BJ (cell line): Measurements from ENCODE around the gene ZNF791. TPM values are rescaled to one million over a fixed set of nuclear protein-coding genes. Genes with fewer than 3 reads are reported as not detected.
"Not testable (repeated sequence)": the region's sequence is repeated elsewhere in the genome, so short reads cannot be mapped to it uniquely, and the experiment has no call there.

Source experiments
- CTCF ChIA-PET: fragments of 350-600 bp; formaldehyde crosslinking; extraction: SDS; loops from one replicate; lab custom pipeline; 2021; ENCODE audit warnings: antibody characterized with exemption, inconsistent platforms; lab: Yijun Ruan, JAX
- POLR2A ChIA-PET: fragments of 300-600 bp; sonication (Branson Sonifier 250); formaldehyde crosslinking; extraction: SDS; loops from one replicate; lab custom pipeline; 2021; ENCODE audit warnings: antibody characterized with exemption; lab: Charles Lee
- DNase-seq: peaks from one replicate; pipeline ENCODE4 v3.0.0-alpha.2; 2011; ENCODE audit warnings: low read depth
- H3K27me3 ChIP-seq: 2 replicates; pipeline ENCODE4 v1.6.0; 2011; ENCODE audit warnings: low read length; ENCODE audit not compliant: control insufficient read depth, insufficient read depth
- H3K36me3 ChIP-seq: 2 replicates; pipeline ENCODE4 v1.5.1; 2011; ENCODE audit warnings: low read length; ENCODE audit not compliant: control insufficient read depth, insufficient read depth
- H3K4me3 ChIP-seq: 2 replicates; pipeline ENCODE4 v1.5.1; 2011; ENCODE audit warnings: low read depth, mild to moderate bottlenecking, control low read depth, low read length
- polyA minus RNA-seq: library from RNA; depleted of rRNA, polyadenylated mRNA; stranded (reverse); fragments of >200 nt; gene quantifications from 2 replicates; pipeline ENCODE4 v1.2.3, GENCODE V29; 2011; rRNA and poly(A)+ RNA removed
- polyA plus RNA-seq: library from polyadenylated mRNA; depleted of rRNA; stranded (reverse); fragments of >200 nt; gene quantifications from 2 replicates; pipeline ENCODE4 v1.2.3, GENCODE V29; 2011; rRNA removed
- TF ChIP-seq, protein P1 (sequence below): IDR thresholded peaks from 2 replicates; pipeline ENCODE4 v1.5.1; 2011; ENCODE audit warnings: low read depth, mild to moderate bottlenecking, control low read depth, inconsistent platforms, low read length, moderate library complexity; ENCODE audit not compliant: insufficient read depth

ZNF791 gene
- polyA plus RNA-seq (7.7 and 10.5 TPM in 2 replicates), polyA minus RNA-seq (7.0 and 11.4 TPM in 2 replicates)

DNA sequence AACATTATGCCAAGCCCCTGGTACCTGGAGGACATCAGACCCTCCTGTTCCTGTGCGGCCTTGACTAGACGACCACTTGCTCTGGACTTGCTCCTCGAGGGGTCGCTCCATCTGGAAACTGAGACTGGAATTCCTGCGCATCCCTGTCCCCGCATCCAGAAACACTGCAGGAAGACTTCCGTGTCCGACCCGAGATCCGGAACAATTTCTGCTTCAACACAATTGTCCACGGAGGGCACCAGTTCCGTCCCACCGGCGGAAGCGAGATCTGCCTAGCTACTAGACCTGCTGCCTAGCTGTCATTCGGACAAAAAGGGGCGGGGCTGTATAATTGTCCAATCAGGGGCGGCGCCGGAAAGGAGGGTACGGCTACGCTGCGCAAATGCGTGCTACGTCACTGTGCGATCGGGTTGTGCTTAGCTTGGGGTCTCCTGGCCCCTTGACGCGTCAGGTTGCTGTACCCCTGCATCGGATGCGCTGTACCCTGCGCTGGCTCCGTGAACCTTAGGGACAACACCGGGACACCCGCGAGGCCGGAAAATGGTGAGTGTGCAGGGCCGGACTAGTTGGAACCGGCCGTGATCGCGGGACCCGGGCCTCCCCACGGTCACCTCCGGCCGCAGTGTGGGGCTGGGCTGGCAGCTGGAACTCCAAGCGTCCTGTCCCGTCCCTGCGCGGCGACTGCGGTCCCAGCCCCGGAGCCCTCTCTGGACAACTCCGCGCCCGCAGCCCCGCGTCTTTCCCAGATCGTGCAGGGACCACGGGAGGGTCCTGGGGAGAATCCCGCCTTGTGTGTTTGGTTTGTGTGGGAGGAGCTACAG is at the start of gene ZNF791, which contains the start of gene ZNF490:
Gene ZNF791 (plus strand): TSS at position 381 of the 821 bp plus-strand sequence. CDS start 160 bp downstream, at position 541.
Gene ZNF490 (minus strand): TSS at position 274 of the 821 bp plus-strand sequence. CDS start 133 bp downstream, at position 141.
- H3K27me3 ChIP-seq = no peaks in the 10 kb centered on the region
- peaks cover 5% of the 10 kb centered on the region for H3K36me3 ChIP-seq
- ChIA-PET POLR2A (interaction anchor here (0.7 kb wide), 1 partner anchor 25 kb away, joined by 4 read pairs; no protein-coding TSS in a partner anchor), CTCF (interaction anchor here (0.6 to 1.7 kb wide), 8 partner anchors 10 to 1878 kb away, joined by 3 to 5 read pairs (median 3); partner anchors contain the start of gene RNASEH2A)
- H3K4me3 ChIP-seq = peak within 1 kb of the TSS; percentile 82
- peak; percentile 85 for DNase-seq
- TF ChIP-seq, protein P1, sequence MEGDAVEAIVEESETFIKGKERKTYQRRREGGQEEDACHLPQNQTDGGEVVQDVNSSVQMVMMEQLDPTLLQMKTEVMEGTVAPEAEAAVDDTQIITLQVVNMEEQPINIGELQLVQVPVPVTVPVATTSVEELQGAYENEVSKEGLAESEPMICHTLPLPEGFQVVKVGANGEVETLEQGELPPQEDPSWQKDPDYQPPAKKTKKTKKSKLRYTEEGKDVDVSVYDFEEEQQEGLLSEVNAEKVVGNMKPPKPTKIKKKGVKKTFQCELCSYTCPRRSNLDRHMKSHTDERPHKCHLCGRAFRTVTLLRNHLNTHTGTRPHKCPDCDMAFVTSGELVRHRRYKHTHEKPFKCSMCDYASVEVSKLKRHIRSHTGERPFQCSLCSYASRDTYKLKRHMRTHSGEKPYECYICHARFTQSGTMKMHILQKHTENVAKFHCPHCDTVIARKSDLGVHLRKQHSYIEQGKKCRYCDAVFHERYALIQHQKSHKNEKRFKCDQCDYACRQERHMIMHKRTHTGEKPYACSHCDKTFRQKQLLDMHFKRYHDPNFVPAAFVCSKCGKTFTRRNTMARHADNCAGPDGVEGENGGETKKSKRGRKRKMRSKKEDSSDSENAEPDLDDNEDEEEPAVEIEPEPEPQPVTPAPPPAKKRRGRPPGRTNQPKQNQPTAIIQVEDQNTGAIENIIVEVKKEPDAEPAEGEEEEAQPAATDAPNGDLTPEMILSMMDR = peak; percentile 10; the same call in 1 of the 2 replicates

DNA sequence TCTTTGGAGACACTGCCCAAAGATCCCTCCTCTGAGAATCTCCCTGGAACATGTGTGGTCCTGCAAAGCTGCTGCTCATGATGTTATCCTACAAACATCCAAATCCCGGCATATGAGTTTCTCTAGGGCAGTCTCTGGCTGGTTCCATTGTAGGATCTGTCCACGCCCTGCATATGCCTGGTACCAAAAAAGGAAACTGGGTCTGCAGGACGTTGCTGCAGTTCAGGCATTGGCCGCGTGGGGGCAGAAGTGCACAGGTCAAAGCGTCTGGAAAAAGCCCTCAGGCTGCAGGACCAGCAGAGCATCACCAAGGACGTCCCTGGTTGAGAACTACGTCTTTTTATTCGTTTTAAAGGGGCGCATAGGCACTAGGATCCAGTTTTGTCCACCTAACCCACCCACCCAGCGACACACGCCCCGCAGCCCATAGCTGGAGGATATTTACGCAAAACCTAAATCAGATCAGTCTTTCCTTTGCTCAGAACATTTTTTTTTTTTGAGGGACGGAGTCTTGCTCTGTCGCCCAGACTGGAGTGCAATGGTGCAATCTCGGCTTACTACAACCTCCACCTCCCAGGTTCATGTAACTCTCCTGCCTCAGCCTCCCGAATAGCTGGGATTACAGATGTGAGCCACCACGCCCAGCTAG is 46.6 kb upstream of the ZNF791 start:
- Histone ChIP-seq H3K27me3 (no peaks in the 10 kb centered on the region), H3K4me3 (no peak overlapping the region), H3K36me3 (no peaks in the 10 kb centered on the region)
- CTCF ChIA-PET = interaction anchor here (0.6 to 2.1 kb wide), 20 partner anchors 8 to 253 kb away, joined by 3 to 19 read pairs (median 4); partner anchors contain the start of genes MAN2B1, WDR83 and ZNF564
- POLR2A ChIA-PET = no interaction called here
- TF ChIP-seq, protein P1 = peak; percentile 98
- peak; percentile 73 for DNase-seq

DNA sequence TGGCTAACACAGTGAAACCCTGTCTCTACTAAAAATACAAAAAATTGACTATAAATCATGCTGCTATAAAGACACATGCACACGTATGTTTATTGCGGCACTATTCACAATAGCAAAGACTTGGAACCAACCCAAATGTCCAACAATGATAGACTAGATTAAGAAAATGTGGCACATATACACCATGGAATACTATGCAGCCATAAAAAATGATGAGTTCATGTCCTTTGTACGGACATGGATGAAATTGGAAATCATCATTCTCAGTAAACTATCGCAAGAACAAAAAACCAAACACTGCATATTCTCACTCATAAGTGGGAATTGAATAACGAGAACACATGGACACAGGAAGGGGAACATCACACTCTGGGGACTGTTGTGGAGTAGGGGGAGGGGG is 44.3 kb upstream of the ZNF791 start:
- DNase-seq, H3K4me3 ChIP-seq, POLR2A ChIA-PET, H3K27me3 ChIP-seq, H3K36me3 ChIP-seq: not testable (repeated sequence)
- CTCF ChIA-PET = interaction anchor here (0.8 to 0.9 kb wide), 2 partner anchors 105 to 106 kb away, joined by 3 read pairs; no protein-coding TSS in a partner anchor

DNA sequence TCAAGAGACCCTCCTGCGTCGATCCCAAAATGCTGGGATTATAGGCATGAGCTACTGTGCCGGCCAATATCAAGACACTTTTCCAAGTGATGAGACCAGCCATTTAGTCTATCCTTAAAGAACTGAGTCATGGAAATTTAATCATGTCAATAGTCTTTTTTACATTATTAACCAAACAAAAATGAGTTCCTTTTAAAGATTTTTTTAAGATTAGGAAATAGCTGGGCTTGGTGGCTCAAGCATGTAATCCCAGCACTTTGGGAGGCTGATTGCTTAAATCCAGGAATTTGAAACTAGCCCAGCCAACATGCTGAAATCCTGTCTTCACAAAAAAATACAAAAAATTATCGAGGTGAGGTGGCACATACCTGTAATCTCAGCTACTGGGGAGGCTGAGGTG is 42.8 kb upstream of the ZNF791 start:
- ChIA-PET POLR2A (no interaction called here), CTCF (interaction anchor here (0.6 to 1.1 kb wide), 4 partner anchors 25 to 243 kb away, joined by 3 to 5 read pairs (median 3); no protein-coding TSS in a partner anchor)
- TF ChIP-seq, protein P1 = no peak
- Histone ChIP-seq H3K27me3 (no peaks in the 10 kb centered on the region), H3K36me3 (no peaks in the 10 kb centered on the region), H3K4me3 (no peak overlapping the region)
- no peak for DNase-seq

DNA sequence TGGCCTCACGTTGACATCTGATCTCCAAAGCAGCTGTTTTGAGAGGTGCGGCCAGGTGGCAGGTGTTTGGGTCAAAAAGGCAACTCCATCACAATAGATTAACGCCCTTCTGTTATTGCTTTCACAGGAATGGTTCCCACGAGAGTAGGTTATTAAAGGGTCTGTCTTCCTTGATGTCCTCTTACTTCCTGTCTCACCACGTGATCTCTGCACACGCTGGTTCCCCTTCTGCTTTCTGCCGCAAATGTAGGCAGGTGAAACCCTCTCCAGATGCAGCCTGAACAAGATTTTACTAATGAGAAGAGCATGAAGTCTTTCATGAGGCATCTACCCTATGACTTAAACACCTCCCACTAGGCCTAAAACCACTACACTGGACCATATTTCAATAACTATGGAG is 36.7 kb upstream of the ZNF791 start:
- H3K27me3 ChIP-seq = no peaks in the 10 kb centered on the region
- POLR2A ChIA-PET = no interaction called here
- TF ChIP-seq, protein P1 = no peak
- CTCF ChIA-PET = interaction anchor here (1.9 to 3.1 kb wide), 2 partner anchors 10 to 32 kb away, joined by 4 to 13 read pairs; no protein-coding TSS in a partner anchor
- DNase-seq = no peak
- H3K36me3 ChIP-seq = no peaks in the 10 kb centered on the region
- H3K4me3 ChIP-seq = no peak overlapping the region
